Nephron progenitor cell (in vitro differentiated cells): ENCODE data around the gene CLEC7A.

Experiments used
- DNase-seq: peaks from one replicate; pipeline ENCODE4 v3.0.0; 2021
- H3K27ac Mint-ChIP-seq: 2 replicates; pipeline ENCODE4 v1.8.0; 2021; ENCODE audit warnings: mild to moderate bottlenecking, moderate library complexity, mixed read lengths
- H3K27me3 Mint-ChIP-seq: 2 replicates; pipeline ENCODE4 v1.8.0; 2021; ENCODE audit warnings: mild to moderate bottlenecking, low read depth, mixed read lengths; ENCODE audit not compliant: poor library complexity
- H3K36me3 Mint-ChIP-seq: 2 replicates; pipeline ENCODE4 v1.8.0; 2021; ENCODE audit warnings: low read depth, mixed read lengths
- H3K4me1 Mint-ChIP-seq: 2 replicates; pipeline ENCODE4 v1.8.0; 2021; ENCODE audit warnings: mixed read lengths
- H3K4me3 Mint-ChIP-seq: 2 replicates; pipeline ENCODE4 v1.8.0; 2021; ENCODE audit warnings: mild to moderate bottlenecking, moderate library complexity, mixed read lengths
- H3K9me3 Mint-ChIP-seq: 2 replicates; pipeline ENCODE4 v1.8.0; 2021; ENCODE audit warnings: mild to moderate bottlenecking, moderate library complexity, mixed read lengths
- CTCF ChIP-seq: fragments of 200-600 bp; sonication (generic); IDR thresholded peaks from 2 replicates; pipeline ENCODE4 v1.5.0; 2021; ENCODE audit warnings: antibody characterized with exemption

Gene CLEC7A

GRCh38 chr12:10088031-10088430 lies 42.0 kb downstream of the CLEC7A start:
- peaks cover 21% of the 10 kb centered on the region for H3K4me1 Mint-ChIP-seq
- no peak overlapping the region for H3K27ac Mint-ChIP-seq

GRCh38 chr12:10086387-10086786 lies 43.6 kb downstream of the CLEC7A start:
- no peak overlapping the region for H3K27ac Mint-ChIP-seq
- no peak for TF ChIP-seq CTCF
- peaks cover 31% of the 10 kb centered on the region for H3K4me1 Mint-ChIP-seq
- H3K4me3 Mint-ChIP-seq, result no peak overlapping the region
- H3K36me3 Mint-ChIP-seq, result peaks cover 12% of the 10 kb centered on the region
- DNase-seq, result no peak
- peaks cover 41% of the 10 kb centered on the region for H3K9me3 Mint-ChIP-seq
- no peaks in the 10 kb centered on the region for H3K27me3 Mint-ChIP-seq

More at GRCh38 chr12:10088031-10088430, 42.0 kb downstream of the CLEC7A start:
- no peak for TF ChIP-seq CTCF
- Mint-ChIP-seq H3K36me3 (peaks cover 12% of the 10 kb centered on the region), H3K27me3 (no peaks in the 10 kb centered on the region), H3K4me3 (no peak overlapping the region), H3K9me3 (peaks cover 25% of the 10 kb centered on the region)
- DNase-seq, result no peak

GRCh38 chr12:10084733-10085132 lies 45.3 kb downstream of the CLEC7A start:
- no peak for DNase-seq
- no peak overlapping the region for H3K27ac Mint-ChIP-seq
- H3K9me3 Mint-ChIP-seq, result peaks cover 53% of the 10 kb centered on the region
- H3K4me3 Mint-ChIP-seq, result no peak overlapping the region
- H3K27me3 Mint-ChIP-seq, result no peaks in the 10 kb centered on the region
- TF ChIP-seq CTCF, result no peak
- peaks cover 19% of the 10 kb centered on the region for H3K4me1 Mint-ChIP-seq
- peaks cover 12% of the 10 kb centered on the region for H3K36me3 Mint-ChIP-seq

- Mint-ChIP-seq H3K27ac (no peak overlapping the region), H3K4me3 (no peak overlapping the region), H3K4me1 (peaks cover 16% of the 10 kb centered on the region), H3K36me3 (peaks cover 12% of the 10 kb centered on the region), H3K9me3 (peaks cover 53% of the 10 kb centered on the region), H3K27me3 (no peaks in the 10 kb centered on the region)
- DNase-seq, result no peak
- TF ChIP-seq CTCF, result no peak
Measured at GRCh38 chr12:10082117-10082874, 47.7 kb downstream of the CLEC7A start.

GRCh38 chr12:10075451-10075850 lies 54.5 kb downstream of the CLEC7A start:
- no peak overlapping the region for H3K4me3 Mint-ChIP-seq
- H3K9me3 Mint-ChIP-seq, result peaks cover 7% of the 10 kb centered on the region
- no peak overlapping the region for H3K27ac Mint-ChIP-seq
- no peak for TF ChIP-seq CTCF
- peaks cover 6% of the 10 kb centered on the region for H3K27me3 Mint-ChIP-seq
- H3K36me3 Mint-ChIP-seq, result peaks cover 3% of the 10 kb centered on the region
- H3K4me1 Mint-ChIP-seq, result peaks cover 9% of the 10 kb centered on the region
- DNase-seq, result no peak

GRCh38 chr12:10073261-10073660 lies 56.7 kb downstream of the CLEC7A start:
- peaks cover 4% of the 10 kb centered on the region for H3K36me3 Mint-ChIP-seq
- H3K27me3 Mint-ChIP-seq, result peaks cover 6% of the 10 kb centered on the region
- peaks cover 6% of the 10 kb centered on the region for H3K9me3 Mint-ChIP-seq
- TF ChIP-seq CTCF, result no peak
- no peak overlapping the region for H3K4me3 Mint-ChIP-seq
- DNase-seq, result no peak
- no peak overlapping the region for H3K27ac Mint-ChIP-seq
- peaks cover 25% of the 10 kb centered on the region for H3K4me1 Mint-ChIP-seq
